Right lobe of liver (tissue), 6 donors: ENCODE measurements around the gene HOXB5. TPM values are rescaled to one million over a fixed set of nuclear protein-coding genes. Genes with fewer than 3 reads are reported as not detected.

Experiments used
- ATAC-seq, 4 donors: fragments of 200-7000 bp; cut with Tn5 transposase; one replicate each; pipeline ENCODE4 v1.9.1; 2020; ENCODE audit warnings: mild to moderate bottlenecking in 4 of 4, moderate library complexity in 4 of 4
- DNase-seq, 3 donors: peaks; one replicate each; pipeline ENCODE4 v3.0.0-alpha.2; 2020
- H3K27ac ChIP-seq, 3 donors: fragments of 200-600 bp; one replicate each; pipeline ENCODE4 v1.8.0; 2022
- H3K27me3 ChIP-seq, 2 donors: fragments of 200-600 bp; one replicate each; pipeline ENCODE4 v1.8.0; 2022
- H3K36me3 ChIP-seq, 4 donors: fragments of 200-600 bp; sonication (generic) in 1 of 4; one replicate each; pipeline versions ENCODE4 v1.5.1 to v1.8.0; 2017 to 2022; ENCODE audit warnings: control low read depth in 1 of 4
- H3K4me1 ChIP-seq, 4 donors: fragments of 200-600 bp; sonication (generic) in 1 of 4; one replicate each; pipeline versions ENCODE4 v1.5.1 to v1.8.0; 2017 to 2022; ENCODE audit warnings: control low read depth in 1 of 4
- H3K4me3 ChIP-seq, 3 donors: fragments of 200-600 bp; one replicate each; pipeline ENCODE4 v1.8.0; 2022
- H3K9me3 ChIP-seq, 4 donors: fragments of 200-600 bp; sonication (generic) in 1 of 4; one replicate each; pipeline versions ENCODE4 v1.5.1 to v1.8.0; 2017 to 2022; ENCODE audit warnings: control low read depth in 1 of 4
- CTCF ChIP-seq, 4 donors: fragments of 200-600 bp in 3 of 4; fragments of 450-650 bp in 1 of 4; IDR thresholded peaks; one replicate each; pipeline versions ENCODE4 v1.5.1 to v1.8.0; 2016 to 2022; ENCODE audit warnings: antibody characterized with exemption in 4 of 4, mild to moderate bottlenecking in 2 of 4
- POLR2A ChIP-seq: fragments of 450-650 bp; IDR thresholded peaks from one replicate; pipeline ENCODE4 v1.6.1; 2017; ENCODE audit warnings: antibody characterized with exemption, mild to moderate bottlenecking
- WGBS: methylation state at CpG from one replicate; pipeline ENCODE4 v1.1.6; 2018; ENCODE audit warnings: low coverage, low lambda C conversion rate; ENCODE audit not compliant: insufficient coverage; ENCODE audit errors: missing lambda C conversion rate; 5-methylcytosine and 5-hydroxymethylcytosine counted together
- intact Hi-C, 2 donors: fragments of 100-400 bp; cut with DNase I; formaldehyde crosslinking; loops; one replicate each; pipeline versions ENCODE4 v1.11.2 to v1.14.1; 2022
- total RNA-seq, 6 experiments: library from RNA; depleted of rRNA in 2 of 6; stranded (reverse); fragments of >200 nt in 2 of 6; fragmentation: NEBNext Ultra II Directional in 3 of 6; extraction: Animal tissue kit (Norgen Biotek cat#: 25700) in 3 of 6; gene quantifications; one replicate each; pipeline versions ENCODE4 v1.1.0 to v1.2.4, GENCODE V29; 2016 to 2023
- donor health status: DM: no; HTN: yes; CAD: no.
- donor health status: DM: no; HTN: no; CAD: no.
- donor health status: DM: no; HTN: no; CAD: no.
- donor health status: DM: no; HTN: yes; CAD: no.
- donor health status: DM: no; HTN: yes; CAD: no.

Gene HOXB5
- total RNA-seq, 6 experiments from 2014 or later: 0.11 to 0.29 (median 0.19) TPM; not detected in 1

GRCh38 chr17:48565022-48565554 lies 28.5 kb downstream of the HOXB5 start:
- 6% methylated on average over 2 of the region's 2 CpGs for WGBS
- ATAC-seq: no peak
- no peaks in the 10 kb centered on the region for H3K36me3 ChIP-seq
- H3K4me1 ChIP-seq: no peaks in the 10 kb centered on the region
- H3K9me3 ChIP-seq: no peaks in the 10 kb centered on the region
- no peak overlapping the region for H3K4me3 ChIP-seq
- H3K27ac ChIP-seq: peak overlapping the region in 1 of 3 donors; percentile 47
- no peak for DNase-seq
- TF ChIP-seq POLR2A: no peak
- TF ChIP-seq CTCF (IDR thresholded peaks at IDR 0.05): no peak
- intact Hi-C loops: no loop called here
- peaks cover 0 to 7% of the 10 kb centered on the region in 2 donors for H3K27me3 ChIP-seq

- intact Hi-C loops: no loop called here
- WGBS: 7% methylated on average over 25 of the region's 73 CpGs
- Histone ChIP-seq H3K4me1 (no peaks in the 10 kb centered on the region), H3K27ac (peak overlapping the region; percentile 29 to 47 (median 47)), H3K9me3 (no peaks in the 10 kb centered on the region), H3K27me3 (peaks cover 0 to 11% of the 10 kb centered on the region in 2 donors), H3K4me3 (peak overlapping the region in 1 of 3 donors; percentile 16), H3K36me3 (no peaks in the 10 kb centered on the region)
- no peak for TF ChIP-seq CTCF (IDR thresholded peaks at IDR 0.05)
- no peak for TF ChIP-seq POLR2A
- no peak for DNase-seq
- peak; percentile 30 to 37 (median 34) for ATAC-seq
Observed at GRCh38 chr17:48564188-48565021, 29.2 kb downstream of the HOXB5 start.

GRCh38 chr17:48563867-48564187 lies 29.8 kb downstream of the HOXB5 start:
- Histone ChIP-seq H3K27ac (peak overlapping the region in 2 of 3 donors; percentile 4 to 24), H3K36me3 (no peaks in the 10 kb centered on the region), H3K4me1 (no peaks in the 10 kb centered on the region), H3K9me3 (no peaks in the 10 kb centered on the region), H3K27me3 (peaks cover 0 to 13% of the 10 kb centered on the region in 2 donors), H3K4me3 (peak overlapping the region in 1 of 3 donors; percentile 16)
- intact Hi-C loops: no loop called here
- TF ChIP-seq CTCF (IDR thresholded peaks at IDR 0.05): no peak
- no peak for TF ChIP-seq POLR2A
- no peak for ATAC-seq
- 14% methylated on average over 10 of the region's 10 CpGs for WGBS
- no peak for DNase-seq

GRCh38 chr17:48563385-48563838 lies 30.2 kb downstream of the HOXB5 start:
- Histone ChIP-seq H3K4me3 (no peak overlapping the region), H3K27ac (peak overlapping the region in 1 of 3 donors; percentile 4), H3K4me1 (no peaks in the 10 kb centered on the region), H3K36me3 (no peaks in the 10 kb centered on the region), H3K9me3 (no peaks in the 10 kb centered on the region), H3K27me3 (peaks cover 0 to 9% of the 10 kb centered on the region in 2 donors)
- DNase-seq (no peak), ATAC-seq (no peak)
- intact Hi-C loops: no loop called here
- TF ChIP-seq POLR2A: no peak
- TF ChIP-seq CTCF (IDR thresholded peaks at IDR 0.05): no peak
- WGBS: 22% methylated on average over 4 of the region's 6 CpGs
